NCI-H510A treated with DMSO at 0.1 percent for 48 hours (cell line): Measurements from ENCODE around the gene OR7D2.

Source experiments
- DNase-seq: peaks from one replicate; lab custom pipeline; 2025; lab: John Stamatoyannopoulos, UW

Gene OR7D2

DNA sequence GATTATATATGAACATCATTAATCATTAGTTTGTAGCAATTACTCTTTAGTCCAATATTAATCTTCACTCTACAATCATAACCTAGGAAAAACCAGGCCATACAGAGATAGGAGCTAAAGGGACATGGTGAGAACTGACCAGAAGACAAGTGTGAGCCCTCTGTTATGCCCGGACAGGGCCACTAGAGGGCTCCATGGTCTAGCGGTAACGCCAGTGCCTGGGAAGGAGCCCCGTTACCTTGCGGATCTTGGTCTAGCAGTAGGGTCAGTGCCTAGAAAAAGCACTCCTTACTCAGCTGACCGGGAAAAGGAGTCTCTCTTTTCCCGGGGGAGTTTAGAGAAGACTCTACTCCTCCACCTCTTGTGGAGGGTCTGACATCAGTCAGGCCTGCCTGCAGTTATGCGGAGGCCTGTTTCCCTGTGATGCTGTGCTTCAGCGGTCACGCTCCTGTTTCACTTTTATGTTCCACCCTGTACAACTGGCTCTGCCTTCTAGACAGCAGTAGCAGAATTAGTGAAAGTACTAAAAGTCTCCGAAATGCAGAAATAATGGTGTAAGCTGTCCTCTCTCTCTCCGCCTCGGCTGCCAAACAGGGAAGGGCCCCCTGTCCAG is 26.8 kb downstream of the OR7D2 start:
- peak; percentile 23 for DNase-seq

DNA sequence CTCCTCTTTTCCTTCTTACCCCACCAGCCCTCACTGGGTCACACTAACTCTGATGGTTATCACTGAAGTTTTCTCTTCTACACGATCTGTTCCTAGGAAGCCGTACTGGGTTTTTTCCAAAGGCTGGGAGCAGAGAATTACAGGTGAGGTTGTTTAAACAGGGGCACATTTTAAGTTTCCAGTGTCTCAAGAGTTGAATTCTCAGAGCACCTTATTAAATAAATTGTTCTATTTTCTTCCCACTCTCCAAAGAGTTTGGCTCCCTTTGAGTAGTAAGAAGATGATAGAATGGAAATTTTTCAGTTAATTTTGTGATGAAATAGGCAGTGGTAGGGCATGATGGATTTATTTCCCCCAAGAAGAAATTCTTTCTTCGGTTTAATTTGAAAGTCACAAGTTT is 40.7 kb downstream of the OR7D2 start, which contains the start of gene OR7D4:
Gene OR7D4, minus strand, starts transcription at position 101 of the 400 bp plus-strand sequence. CDS start 4,752 bp downstream, outside the sequence.
- DNase-seq, result no peak
